Vagina (tissue), 2 donors: ENCODE results near the gene GLP2R. TPM values are rescaled to one million over a fixed set of nuclear protein-coding genes. Genes with fewer than 3 reads are reported as not detected.

Experiments used
- DNase-seq, 2 donors: peaks; one replicate each; pipeline ENCODE4 v3.0.0-alpha.2; 2017; ENCODE audit errors: extremely low spot score in 2 of 2
- H3K27ac ChIP-seq: fragments of 200-600 bp; sonication (generic); one replicate; pipeline ENCODE4 v1.5.1; 2019
- H3K27me3 ChIP-seq: fragments of 200-600 bp; sonication (generic); one replicate; pipeline ENCODE4 v1.5.1; 2019
- H3K36me3 ChIP-seq, 2 donors: fragments of 200-600 bp; sonication (generic); one replicate each; pipeline ENCODE4 v1.5.1; 2017 to 2019
- H3K4me1 ChIP-seq: fragments of 200-600 bp; sonication (generic); one replicate; pipeline ENCODE4 v1.5.1; 2019
- H3K4me3 ChIP-seq, 2 donors: fragments of 200-600 bp; sonication (generic); 1 replicate in 1 of 2; 2 replicates in 1 of 2; pipeline ENCODE4 v1.5.1; 2016 to 2019
- H3K9me3 ChIP-seq: fragments of 200-600 bp; sonication (generic); one replicate; pipeline ENCODE4 v1.5.1; 2019
- POLR2A ChIP-seq, 2 donors: fragments of 450-650 bp; IDR thresholded peaks; one replicate each; pipeline ENCODE4 v1.6.1; 2017; ENCODE audit warnings: antibody characterized with exemption in 2 of 2, mild to moderate bottlenecking in 2 of 2, moderate library complexity in 2 of 2
- POLR2AphosphoS5 ChIP-seq, 2 donors: sonication (generic); formaldehyde crosslinking; IDR thresholded peaks; one replicate each; pipeline ENCODE4 v1.9.0; 2017; ENCODE audit warnings: antibody characterized with exemption in 2 of 2, mild to moderate bottlenecking in 2 of 2, low read depth in 1 of 2; ENCODE audit not compliant: insufficient read depth in 1 of 2
- intact Hi-C: fragments of 100-400 bp; cut with DNase I; formaldehyde crosslinking; loops from one replicate; pipeline ENCODE4 v1.15.1; 2023
- total RNA-seq: library from RNA; depleted of rRNA; stranded (reverse); fragments of >200 nt; gene quantifications from one replicate; pipeline ENCODE4 v1.2.3, GENCODE V29; 2016
- TF ChIP-seq, protein P1 (sequence below), 3 experiments: fragments of 450-650 bp in 2 of 3; fragments of 200-600 bp in 1 of 3; sonication (generic) in 1 of 3; IDR thresholded peaks; one replicate each; pipeline ENCODE4 v1.5.1; 2017 to 2019; ENCODE audit warnings: antibody characterized with exemption in 3 of 3, mild to moderate bottlenecking in 2 of 3, moderate library complexity in 2 of 3

Gene GLP2R
- total RNA-seq, 1 donor from 2014 or later, result 2.9 TPM

DNA sequence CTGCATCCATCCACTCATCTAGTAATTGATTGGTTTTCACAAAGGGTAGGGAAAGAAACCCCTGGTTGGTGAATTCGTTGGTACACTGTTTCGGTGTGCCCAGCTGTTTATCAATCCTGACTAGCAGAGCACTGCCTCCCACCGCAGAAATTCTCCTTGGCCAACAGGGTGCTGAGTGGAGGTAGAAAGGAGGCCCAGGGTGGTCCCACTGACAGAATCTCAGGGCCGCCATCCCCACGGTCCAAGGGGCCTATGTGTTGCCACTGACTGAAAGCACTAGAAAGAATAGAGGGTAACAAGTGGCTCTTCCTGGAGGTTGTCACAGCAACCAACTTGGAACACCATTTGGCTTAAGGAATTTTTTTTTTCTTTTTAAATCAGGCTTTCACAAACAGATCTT, 87.8 kb downstream of the GLP2R start:
- DNase-seq, result no peak
- intact Hi-C loops, result no loop called here
- no peaks in the 10 kb centered on the region for H3K4me1 ChIP-seq
- peaks cover 0 to 25% of the 10 kb centered on the region in 2 donors for H3K36me3 ChIP-seq
- TF ChIP-seq POLR2AphosphoS5 (IDR thresholded peaks at IDR 0.05; ENCODE audit: insufficient read depth in 1 of 2, low read depth in 1 of 2) (no peak), POLR2A (IDR thresholded peaks at IDR 0.05) (no peak)
- TF ChIP-seq, protein P1, sequence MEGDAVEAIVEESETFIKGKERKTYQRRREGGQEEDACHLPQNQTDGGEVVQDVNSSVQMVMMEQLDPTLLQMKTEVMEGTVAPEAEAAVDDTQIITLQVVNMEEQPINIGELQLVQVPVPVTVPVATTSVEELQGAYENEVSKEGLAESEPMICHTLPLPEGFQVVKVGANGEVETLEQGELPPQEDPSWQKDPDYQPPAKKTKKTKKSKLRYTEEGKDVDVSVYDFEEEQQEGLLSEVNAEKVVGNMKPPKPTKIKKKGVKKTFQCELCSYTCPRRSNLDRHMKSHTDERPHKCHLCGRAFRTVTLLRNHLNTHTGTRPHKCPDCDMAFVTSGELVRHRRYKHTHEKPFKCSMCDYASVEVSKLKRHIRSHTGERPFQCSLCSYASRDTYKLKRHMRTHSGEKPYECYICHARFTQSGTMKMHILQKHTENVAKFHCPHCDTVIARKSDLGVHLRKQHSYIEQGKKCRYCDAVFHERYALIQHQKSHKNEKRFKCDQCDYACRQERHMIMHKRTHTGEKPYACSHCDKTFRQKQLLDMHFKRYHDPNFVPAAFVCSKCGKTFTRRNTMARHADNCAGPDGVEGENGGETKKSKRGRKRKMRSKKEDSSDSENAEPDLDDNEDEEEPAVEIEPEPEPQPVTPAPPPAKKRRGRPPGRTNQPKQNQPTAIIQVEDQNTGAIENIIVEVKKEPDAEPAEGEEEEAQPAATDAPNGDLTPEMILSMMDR (IDR thresholded peaks at IDR 0.05), result no peak
- H3K27ac ChIP-seq, result no peak overlapping the region
- no peak overlapping the region for H3K4me3 ChIP-seq
- no peaks in the 10 kb centered on the region for H3K9me3 ChIP-seq
- no peaks in the 10 kb centered on the region for H3K27me3 ChIP-seq

DNA sequence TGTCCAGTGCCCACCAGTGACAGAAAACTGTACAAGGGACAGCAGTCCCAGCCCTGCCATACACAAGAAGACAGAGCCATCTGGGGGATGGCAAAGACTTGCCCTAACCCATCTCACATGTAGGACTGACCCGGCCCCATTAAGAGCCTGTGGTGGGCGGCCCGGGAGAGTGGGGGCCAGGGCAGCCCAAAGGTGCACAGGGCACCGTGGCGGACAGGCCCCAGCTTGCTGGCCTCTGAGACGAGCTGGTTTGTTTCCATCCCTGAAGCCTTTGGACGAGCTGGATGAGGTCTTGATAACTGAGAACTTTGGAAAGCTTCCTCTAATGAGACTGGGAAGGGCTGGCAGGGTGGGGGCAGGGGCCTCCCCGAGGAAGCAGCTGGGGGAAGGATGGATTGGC, 90.4 kb downstream of the GLP2R start:
- Histone ChIP-seq H3K27me3 (no peaks in the 10 kb centered on the region), H3K9me3 (no peaks in the 10 kb centered on the region), H3K4me1 (no peaks in the 10 kb centered on the region), H3K27ac (no peak overlapping the region), H3K4me3 (no peak overlapping the region), H3K36me3 (peaks cover 0 to 41% of the 10 kb centered on the region in 2 donors)
- no peak for DNase-seq
- intact Hi-C loops, result no loop called here
- TF ChIP-seq, protein P1 (IDR thresholded peaks at IDR 0.05), result no peak
- TF ChIP-seq POLR2A (IDR thresholded peaks at IDR 0.05) (no peak), POLR2AphosphoS5 (IDR thresholded peaks at IDR 0.05; ENCODE audit: insufficient read depth in 1 of 2, low read depth in 1 of 2) (no peak)

DNA sequence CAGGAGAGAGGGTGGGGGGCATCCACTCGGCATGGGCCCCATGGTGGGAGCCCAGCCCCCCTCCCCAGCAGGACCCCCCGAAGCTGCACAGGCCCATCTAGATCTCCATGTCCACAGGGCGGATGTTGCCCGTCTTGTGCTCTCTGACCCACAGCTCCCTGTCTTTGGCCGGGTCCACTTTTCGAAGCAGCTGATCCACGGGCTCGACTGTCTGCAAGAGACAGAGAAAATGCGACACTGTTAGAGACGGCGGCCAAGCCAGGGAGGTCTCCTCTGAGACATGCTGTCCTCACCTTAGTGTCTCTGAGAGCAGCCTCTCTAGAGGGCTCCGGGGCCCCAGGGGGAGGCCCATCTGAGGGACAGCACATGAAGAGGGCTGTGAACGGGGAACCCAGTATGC, 91.4 kb downstream of the GLP2R start:
- Histone ChIP-seq H3K27me3 (no peaks in the 10 kb centered on the region), H3K9me3 (no peaks in the 10 kb centered on the region), H3K4me3 (no peak overlapping the region), H3K36me3 (peaks cover 0 to 41% of the 10 kb centered on the region in 2 donors), H3K4me1 (no peaks in the 10 kb centered on the region), H3K27ac (no peak overlapping the region)
- intact Hi-C loops, result no loop called here
- TF ChIP-seq POLR2AphosphoS5 (IDR thresholded peaks at IDR 0.05; ENCODE audit: insufficient read depth in 1 of 2, low read depth in 1 of 2) (no peak), POLR2A (IDR thresholded peaks at IDR 0.05) (no peak)
- TF ChIP-seq, protein P1 (IDR thresholded peaks at IDR 0.05), result no peak
- DNase-seq, result no peak

DNA sequence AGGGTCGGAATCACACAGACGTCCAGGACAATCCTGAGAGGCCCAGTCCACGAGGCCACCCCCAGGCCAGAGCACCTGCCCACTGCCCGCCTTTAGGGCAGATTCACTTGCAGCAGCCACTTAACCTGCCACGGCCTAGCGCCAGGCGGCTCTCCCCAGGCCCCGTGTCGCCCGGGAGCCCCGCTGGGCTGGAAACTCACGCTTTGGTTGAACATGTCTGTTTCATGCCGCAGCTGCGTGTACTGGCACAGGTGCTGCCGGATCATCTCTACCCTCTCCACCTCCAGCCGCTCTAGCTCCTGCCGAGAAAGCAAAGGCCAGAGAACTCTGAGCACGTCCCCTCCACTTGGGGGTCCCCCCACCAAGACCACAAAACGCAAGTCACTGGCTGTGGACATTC, 92.1 kb downstream of the GLP2R start:
- peaks cover 0 to 41% of the 10 kb centered on the region in 2 donors for H3K36me3 ChIP-seq

DNA sequence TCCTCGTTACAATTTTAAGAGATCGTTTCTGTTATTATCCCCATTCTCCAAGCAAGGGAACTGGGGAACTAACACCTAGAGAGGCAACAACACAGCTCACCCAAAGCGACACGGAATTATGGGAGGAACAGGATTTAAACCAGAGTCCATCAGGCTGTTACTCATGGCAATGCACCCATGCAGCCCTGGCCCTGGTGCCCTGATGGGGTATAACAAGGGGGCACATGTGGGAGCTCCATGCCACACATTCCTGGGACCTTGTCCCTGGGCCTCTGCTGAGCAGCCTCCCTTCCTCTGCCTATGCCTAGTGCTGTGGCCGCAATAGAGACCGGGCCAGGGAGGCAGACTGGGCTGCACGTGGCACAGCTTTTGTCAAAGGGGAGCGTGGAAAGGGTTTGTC, 92.6 kb downstream of the GLP2R start:
- intact Hi-C loops, result no loop called here
- DNase-seq, result no peak
- H3K9me3 ChIP-seq, result no peaks in the 10 kb centered on the region
- TF ChIP-seq POLR2A (IDR thresholded peaks at IDR 0.05) (no peak), POLR2AphosphoS5 (IDR thresholded peaks at IDR 0.05; ENCODE audit: insufficient read depth in 1 of 2, low read depth in 1 of 2) (no peak)
- TF ChIP-seq, protein P1 (IDR thresholded peaks at IDR 0.05), result no peak
- H3K27ac ChIP-seq, result no peak overlapping the region
- H3K4me1 ChIP-seq, result no peaks in the 10 kb centered on the region
- H3K36me3 ChIP-seq, result peaks cover 0 to 41% of the 10 kb centered on the region in 2 donors
- H3K4me3 ChIP-seq, result no peak overlapping the region
- no peaks in the 10 kb centered on the region for H3K27me3 ChIP-seq

More for the DNA sequence above, 92.1 kb downstream of the GLP2R start:
- H3K4me3 ChIP-seq, result no peak overlapping the region
- DNase-seq, result no peak
- no peaks in the 10 kb centered on the region for H3K27me3 ChIP-seq
- TF ChIP-seq, protein P1 (IDR thresholded peaks at IDR 0.05), result no peak
- no peak for TF ChIP-seq POLR2A (IDR thresholded peaks at IDR 0.05)
- TF ChIP-seq POLR2AphosphoS5 (IDR thresholded peaks at IDR 0.05; ENCODE audit: insufficient read depth in 1 of 2, low read depth in 1 of 2), result no peak
- intact Hi-C loops, result no loop called here
- no peak overlapping the region for H3K27ac ChIP-seq
- H3K9me3 ChIP-seq, result no peaks in the 10 kb centered on the region
- H3K4me1 ChIP-seq, result no peaks in the 10 kb centered on the region
